H9 (cell line): ENCODE results near the gene KIAA1328. TPM values are rescaled to one million over a fixed set of nuclear protein-coding genes. Genes with fewer than 3 reads are reported as not detected.

Source experiments
- DNase-seq: peaks from one replicate; pipeline ENCODE4 v3.0.0-alpha.2; 2017
- H2AFZ ChIP-seq: one replicate; pipeline ENCODE4 v1.6.1; 2013; ENCODE audit warnings: mild to moderate bottlenecking, low read length, control low read depth, moderate library complexity
- H2AK5ac ChIP-seq: 2 replicates; pipeline ENCODE4 v1.6.1; 2013; ENCODE audit warnings: low read length, control low read depth, mixed read lengths; ENCODE audit not compliant: insufficient read length
- H2BK120ac ChIP-seq: one replicate; pipeline ENCODE4 v1.6.1; 2013; ENCODE audit warnings: low read depth, mild to moderate bottlenecking, low read length, control low read depth, inconsistent platforms; ENCODE audit not compliant: poor library complexity, severe bottlenecking
- H2BK12ac ChIP-seq: 2 replicates; pipeline ENCODE4 v1.6.1; 2013; ENCODE audit warnings: low read length, control low read depth, mixed read lengths, low read depth; ENCODE audit not compliant: insufficient read length
- H2BK15ac ChIP-seq: 2 replicates; pipeline ENCODE4 v1.6.1; 2013; ENCODE audit warnings: low read depth, low read length, control low read depth
- H2BK20ac ChIP-seq: one replicate; pipeline ENCODE4 v1.6.1; 2013; ENCODE audit warnings: low read depth, mild to moderate bottlenecking, low read length, control low read depth, inconsistent platforms; ENCODE audit not compliant: poor library complexity, severe bottlenecking
- H2BK5ac ChIP-seq: 2 replicates; pipeline ENCODE4 v1.6.1; 2013; ENCODE audit warnings: low read length, control low read depth, mixed read lengths; ENCODE audit not compliant: insufficient read length
- H3K14ac ChIP-seq: 2 replicates; pipeline ENCODE4 v1.6.1; 2013; ENCODE audit warnings: low read length, control low read depth; ENCODE audit not compliant: insufficient read depth
- H3K18ac ChIP-seq: 2 replicates; pipeline ENCODE4 v1.6.1; 2013; ENCODE audit warnings: low read depth, mild to moderate bottlenecking, mixed read lengths, low read length, control low read depth; ENCODE audit not compliant: insufficient read length
- H3K23ac ChIP-seq: 2 replicates; pipeline ENCODE4 v1.6.1; 2013; ENCODE audit warnings: low read length, control low read depth, mixed read lengths, low read depth; ENCODE audit not compliant: insufficient read length
- H3K23me2 ChIP-seq: 2 replicates; pipeline ENCODE4 v1.6.1; 2013; ENCODE audit warnings: low read depth, mild to moderate bottlenecking, mixed read lengths, low read length, control low read depth; ENCODE audit not compliant: insufficient read length, poor library complexity, severe bottlenecking
- H3K27ac ChIP-seq: 2 replicates; pipeline ENCODE4 v1.5.1; 2013; ENCODE audit warnings: low read length, control low read depth, mixed read lengths, low read depth; ENCODE audit not compliant: insufficient read length
- H3K27me3 ChIP-seq: 2 replicates; pipeline ENCODE4 v1.6.1; 2013; ENCODE audit warnings: low read length, control low read depth, inconsistent platforms; ENCODE audit not compliant: insufficient read depth
- H3K4ac ChIP-seq: 2 replicates; pipeline ENCODE4 v1.6.1; 2013; ENCODE audit warnings: low read depth, mild to moderate bottlenecking, control low read depth, inconsistent platforms, low read length, moderate library complexity
- H3K4me1 ChIP-seq: 2 replicates; pipeline ENCODE4 v1.6.1; 2013; ENCODE audit warnings: low read length, control low read depth, inconsistent platforms; ENCODE audit not compliant: insufficient read depth
- H3K4me2 ChIP-seq: 2 replicates; pipeline ENCODE4 v1.6.1; 2013; ENCODE audit warnings: low read length, control low read depth, mixed read lengths; ENCODE audit not compliant: insufficient read length, insufficient read depth
- H3K56ac ChIP-seq: 2 replicates; pipeline ENCODE4 v1.6.1; 2013; ENCODE audit warnings: low read depth, mild to moderate bottlenecking, mixed read lengths, low read length, control low read depth; ENCODE audit not compliant: insufficient read length
- H3K79me1 ChIP-seq: 2 replicates; pipeline ENCODE4 v1.6.1; 2013; ENCODE audit warnings: low read depth, mild to moderate bottlenecking, moderate library complexity, low read length, control low read depth, inconsistent platforms; ENCODE audit not compliant: insufficient read depth, poor library complexity, severe bottlenecking
- H3K79me2 ChIP-seq: 2 replicates; pipeline ENCODE4 v1.6.1; 2013; ENCODE audit warnings: low read length, control low read depth, inconsistent platforms; ENCODE audit not compliant: insufficient read depth
- H3K9ac ChIP-seq: 2 replicates; pipeline ENCODE4 v1.6.1; 2013; ENCODE audit warnings: low read length, control low read depth, mixed read lengths; ENCODE audit not compliant: insufficient read length; ENCODE audit errors: extremely low read depth
- H3K9me3 ChIP-seq: one replicate; pipeline ENCODE4 v1.6.1; 2013; ENCODE audit warnings: low read depth, low read length, inconsistent platforms; ENCODE audit not compliant: control insufficient read depth
- H3T11ph ChIP-seq: one replicate; pipeline ENCODE4 v1.6.1; 2013; ENCODE audit warnings: mild to moderate bottlenecking, low read length, control low read depth, inconsistent platforms
- H4K20me1 ChIP-seq: one replicate; pipeline ENCODE4 v1.6.1; 2013; ENCODE audit not compliant: control insufficient read depth, insufficient read length, insufficient read depth
- H4K5ac ChIP-seq: 2 replicates; pipeline ENCODE4 v1.6.1; 2013; ENCODE audit warnings: low read depth, mild to moderate bottlenecking, mixed read lengths, low read length, control low read depth; ENCODE audit not compliant: insufficient read length
- H4K8ac ChIP-seq: replicated peaks from 2 replicates; pipeline ENCODE4 v1.6.1; 2013; ENCODE audit warnings: low read length, control low read depth, mixed read lengths, low read depth; ENCODE audit not compliant: insufficient read length
- H4K91ac ChIP-seq: 2 replicates; pipeline ENCODE4 v1.6.1; 2013; ENCODE audit warnings: low read depth, mild to moderate bottlenecking, moderate library complexity, mixed read lengths, low read length, control low read depth; ENCODE audit not compliant: insufficient read length
- H3K27ac Mint-ChIP-seq, 3 experiments: 2 replicates in 2 of 3; 3 replicates in 1 of 3; pipeline ENCODE4 v1.8.0; 2020 to 2021; ENCODE audit warnings: mixed read lengths in 3 of 3, mild to moderate bottlenecking in 1 of 3, moderate library complexity in 1 of 3
- H3K27me3 Mint-ChIP-seq: 2 replicates; pipeline ENCODE4 v1.8.0; 2021; ENCODE audit warnings: low read depth, mild to moderate bottlenecking, moderate library complexity, mixed read lengths
- H3K36me3 Mint-ChIP-seq, 3 experiments: 2 replicates in 2 of 3; 3 replicates in 1 of 3; pipeline ENCODE4 v1.8.0; 2020 to 2021; ENCODE audit warnings: low read depth in 3 of 3, mixed read lengths in 3 of 3; ENCODE audit not compliant: insufficient read depth in 1 of 3
- H3K4me1 Mint-ChIP-seq, 2 experiments: 2 replicates each; pipeline ENCODE4 v1.8.0; 2020; ENCODE audit warnings: mixed read lengths in 2 of 2
- H3K4me3 Mint-ChIP-seq, 2 experiments: 2 replicates in 1 of 2; 3 replicates in 1 of 2; pipeline ENCODE4 v1.8.0; 2020 to 2021; ENCODE audit warnings: mild to moderate bottlenecking in 2 of 2, mixed read lengths in 2 of 2, moderate library complexity in 1 of 2
- H3K9me3 Mint-ChIP-seq, 2 experiments: 2 replicates in 1 of 2; 3 replicates in 1 of 2; pipeline ENCODE4 v1.8.0; 2020; ENCODE audit warnings: mild to moderate bottlenecking in 2 of 2, mixed read lengths in 2 of 2, moderate library complexity in 1 of 2
- WGBS: extraction: QIAGEN DNeasy Blood & Tissue Kit; methylation state at CpG from one replicate; pipeline ENCODE4 v1.1.7; 2013; ENCODE audit warnings: missing lambda C conversion rate, low lambda C conversion rate, mixed read lengths; ENCODE audit not compliant: insufficient read length; ENCODE audit errors: extremely low coverage; 5-methylcytosine and 5-hydroxymethylcytosine counted together
- total RNA-seq: library from RNA; stranded (reverse); gene quantifications from 2 replicates; pipeline ENCODE4 v1.2.1, GENCODE V29; 2021
- TF ChIP-seq, protein P1 (sequence below): fragments of 200-600 bp; sonication (generic); conservative IDR thresholded peaks from 3 replicates; pipeline ENCODE4 v1.8.0; 2021; ENCODE audit warnings: antibody characterized with exemption, mild to moderate bottlenecking

Gene KIAA1328
- total RNA-seq, 1 experiment from 2014 or later, result 4.9 TPM

DNA sequence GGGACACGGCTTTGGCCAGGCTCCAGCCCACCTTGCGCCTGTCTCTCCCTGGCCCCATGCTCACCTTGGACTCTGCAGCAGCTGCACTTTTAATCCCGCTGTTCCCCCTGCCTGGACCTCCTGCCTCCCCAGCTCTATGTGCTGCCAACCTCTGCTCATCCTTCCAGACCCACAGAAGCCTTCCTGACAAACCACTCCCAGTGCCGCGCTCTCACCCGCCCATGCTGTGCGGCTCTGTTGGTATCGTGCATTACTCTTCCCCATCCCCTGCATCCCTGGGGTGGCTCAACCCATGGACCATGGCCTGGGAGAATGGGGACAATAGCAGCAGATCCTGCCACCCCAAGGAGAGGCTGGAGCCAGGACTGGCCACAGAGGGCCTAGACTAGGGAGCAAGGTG is 433.1 kb downstream of the KIAA1328 start:
- WGBS, result no CpG with 5 or more reads among the region's 8 CpGs
- Histone ChIP-seq H3K56ac (no peak overlapping the region), H3K18ac (no peak overlapping the region), H3K79me2 (no peaks in the 10 kb centered on the region), H2BK20ac (no peak overlapping the region), H4K20me1 (no peaks in the 10 kb centered on the region), H3K4me2 (no peak overlapping the region), H4K5ac (no peak overlapping the region), H3T11ph (no peak overlapping the region), H2AFZ (no peak overlapping the region), H2BK120ac (no peak overlapping the region), H3K27ac (no peak overlapping the region), H4K8ac (no peak overlapping the region), H3K4me1 (no peaks in the 10 kb centered on the region), H3K9me3 (no peaks in the 10 kb centered on the region), H2BK15ac (no peak overlapping the region), H3K23ac (no peak overlapping the region), H3K9ac (no peak overlapping the region), H4K91ac (no peak overlapping the region), H3K4ac (no peak overlapping the region), H2AK5ac (no peak overlapping the region), H3K23me2 (no peaks in the 10 kb centered on the region), H3K27me3 (no peaks in the 10 kb centered on the region), H3K79me1 (no peaks in the 10 kb centered on the region), H3K14ac (no peak overlapping the region; the same call in 1 of the 2 replicates), H2BK5ac (no peak overlapping the region), H2BK12ac (no peak overlapping the region)
- peaks cover 28% of the 10 kb centered on the region for H3K27me3 Mint-ChIP-seq
- TF ChIP-seq, protein P1, sequence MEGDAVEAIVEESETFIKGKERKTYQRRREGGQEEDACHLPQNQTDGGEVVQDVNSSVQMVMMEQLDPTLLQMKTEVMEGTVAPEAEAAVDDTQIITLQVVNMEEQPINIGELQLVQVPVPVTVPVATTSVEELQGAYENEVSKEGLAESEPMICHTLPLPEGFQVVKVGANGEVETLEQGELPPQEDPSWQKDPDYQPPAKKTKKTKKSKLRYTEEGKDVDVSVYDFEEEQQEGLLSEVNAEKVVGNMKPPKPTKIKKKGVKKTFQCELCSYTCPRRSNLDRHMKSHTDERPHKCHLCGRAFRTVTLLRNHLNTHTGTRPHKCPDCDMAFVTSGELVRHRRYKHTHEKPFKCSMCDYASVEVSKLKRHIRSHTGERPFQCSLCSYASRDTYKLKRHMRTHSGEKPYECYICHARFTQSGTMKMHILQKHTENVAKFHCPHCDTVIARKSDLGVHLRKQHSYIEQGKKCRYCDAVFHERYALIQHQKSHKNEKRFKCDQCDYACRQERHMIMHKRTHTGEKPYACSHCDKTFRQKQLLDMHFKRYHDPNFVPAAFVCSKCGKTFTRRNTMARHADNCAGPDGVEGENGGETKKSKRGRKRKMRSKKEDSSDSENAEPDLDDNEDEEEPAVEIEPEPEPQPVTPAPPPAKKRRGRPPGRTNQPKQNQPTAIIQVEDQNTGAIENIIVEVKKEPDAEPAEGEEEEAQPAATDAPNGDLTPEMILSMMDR, result no peak
- no peak overlapping the region for H3K4me3 Mint-ChIP-seq
- no peak overlapping the region for H3K27ac Mint-ChIP-seq
- H3K4me1 Mint-ChIP-seq, result peaks cover 0 to 7% of the 10 kb centered on the region in 2 experiments; a peak in 2 of 4 replicates
- DNase-seq, result no peak
- H3K36me3 Mint-ChIP-seq, result no peaks in the 10 kb centered on the region; a peak in 1 of 7 replicates
- peaks cover 0 to 2% of the 10 kb centered on the region in 2 experiments; a peak in 2 of 5 replicates for H3K9me3 Mint-ChIP-seq
